Dermis lymphatic vessel endothelial cell (primary cell): ENCODE results near the gene GVQW3. TPM values are rescaled to one million over a fixed set of nuclear protein-coding genes. Genes with fewer than 3 reads are reported as not detected.

Experiments used
- total RNA-seq: library from RNA; depleted of rRNA; stranded (reverse); fragments of >200 nt; gene quantifications from 2 replicates; pipeline ENCODE4 v1.2.1, GENCODE V29; 2014

The GVQW3 gene
- 0.43 and 0.60 TPM in 2 replicates for total RNA-seq

DNA sequence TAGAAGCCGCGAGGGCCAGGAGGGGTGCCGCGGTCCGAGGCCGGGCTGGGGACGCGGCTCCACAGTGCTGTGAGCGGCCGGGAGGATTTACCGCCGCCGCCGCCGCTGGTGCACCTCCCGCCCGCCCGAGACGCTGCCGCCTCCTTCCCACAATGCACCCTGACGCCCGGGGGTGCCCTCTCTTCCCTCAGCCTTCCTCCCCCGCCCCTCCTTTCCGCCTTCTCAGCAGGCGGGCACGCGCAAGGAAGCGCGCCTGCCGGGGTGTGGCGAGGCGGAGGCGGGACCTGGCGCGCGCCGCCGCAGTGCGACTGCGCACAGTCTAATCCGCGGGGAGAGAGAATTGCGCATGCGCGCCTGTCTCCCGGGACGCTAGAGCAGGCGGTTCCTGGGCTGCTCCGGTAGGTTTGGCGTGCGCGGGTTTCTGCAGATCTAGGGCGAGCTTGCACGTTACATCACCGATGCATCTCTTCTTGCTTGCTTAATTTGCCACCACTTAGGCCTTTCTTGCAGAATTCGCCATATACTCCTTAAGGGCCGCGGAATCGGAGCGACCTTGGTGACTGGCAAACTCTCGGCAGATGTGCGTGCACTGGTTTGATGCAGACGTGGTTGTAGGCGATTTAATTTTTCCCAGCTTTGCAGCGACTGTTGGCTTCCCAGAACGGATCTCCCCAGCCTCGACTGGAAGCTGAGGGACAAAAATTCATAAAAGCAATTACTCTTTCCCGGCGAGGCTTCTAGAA lies at the start of gene GVQW3, which contains the start of gene THAP12:
Gene GVQW3, plus strand, starts transcription at position 347 of the 743 bp plus-strand sequence. CDS start 506 bp downstream, outside the sequence.
Gene THAP12, minus strand, starts transcription at position 156 of the 743 bp plus-strand sequence. CDS start 296 bp downstream, outside the sequence.

DNA sequence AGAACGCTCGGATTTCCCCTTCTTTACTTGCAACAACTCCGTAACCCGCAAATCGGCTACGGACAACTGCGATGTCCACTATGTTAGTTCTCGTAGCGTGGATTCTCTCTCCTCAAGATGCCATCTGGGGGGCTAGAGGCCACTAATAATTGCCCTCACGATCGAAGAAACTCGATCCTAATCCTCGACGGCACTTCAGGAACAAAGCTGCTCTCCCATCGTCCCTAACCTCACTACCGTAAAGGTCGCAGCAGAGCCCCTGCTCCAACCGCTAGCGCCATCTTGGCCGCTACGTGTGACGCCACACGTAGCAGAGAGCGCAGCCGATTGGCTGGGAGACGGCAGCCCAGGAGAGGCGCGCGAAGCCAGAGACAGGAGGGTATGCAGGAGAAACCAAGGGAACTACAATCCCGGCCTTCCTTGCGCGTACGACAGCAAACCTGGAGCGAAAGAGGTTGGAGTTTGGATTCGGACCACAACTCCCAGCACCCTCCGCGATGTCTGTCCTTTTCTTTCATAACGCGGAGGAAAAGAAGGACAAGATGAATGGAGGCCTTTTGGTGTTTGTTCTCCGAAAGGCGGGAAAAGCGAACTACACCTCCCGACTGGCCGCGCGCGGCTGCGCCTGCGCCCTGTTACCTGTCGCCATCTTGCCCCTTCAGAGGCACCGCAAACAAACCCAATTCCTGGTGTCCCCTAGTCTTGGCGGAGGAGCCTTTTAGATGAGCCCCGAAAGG lies 63.4 kb downstream of the GVQW3 start, which contains the start of gene EMSY:
Gene EMSY, plus strand, starts transcription at position 635 of the 737 bp plus-strand sequence. CDS start 1,921 bp downstream, outside the sequence.

Other genes with a start within 250 kb of the GVQW3 start
- 0.09 and 0.22 TPM in 2 replicates for gene WNT11, start 174.8 kb upstream of the GVQW3 start, total RNA-seq
- gene THAP12, start 191 bp upstream of the GVQW3 start, total RNA-seq: 30.6 and 44.6 TPM in 2 replicates
- gene EMSY, start 63.7 kb downstream of the GVQW3 start, total RNA-seq: 10.1 and 11.1 TPM in 2 replicates